SK-N-SH (cell line): ENCODE data around the gene ZNF366.

ENCODE experiments used
- EP300 ChIP-seq, 2 experiments: IDR thresholded peaks; 2 replicates each; pipeline versions ENCODE4 v1.4.0 to v1.6.1; 2012; ENCODE audit warnings: borderline replicate concordance in 1 of 2, low read depth in 1 of 2, low read length in 1 of 2
- EZH2phosphoT487 ChIP-seq: fragments of 200-600 bp; sonication (generic); IDR thresholded peaks from 2 replicates; pipeline ENCODE4 v1.6.1; 2017; ENCODE audit warnings: low read depth, mixed run types, mild to moderate bottlenecking, antibody characterized with exemption, moderate library complexity, borderline replicate concordance
- GABPA ChIP-seq: IDR thresholded peaks from 2 replicates; pipeline ENCODE4 v1.4.0; 2012; ENCODE audit warnings: low read depth, mild to moderate bottlenecking
- MEF2A ChIP-seq: IDR thresholded peaks from 2 replicates; pipeline ENCODE4 v1.4.0; 2012; ENCODE audit warnings: low read depth, borderline replicate concordance
- POLR2AphosphoS5 ChIP-seq: IDR thresholded peaks from 2 replicates; pipeline ENCODE4 v1.6.1; 2012; ENCODE audit warnings: low read depth, low read length
- RAD21 ChIP-seq: IDR thresholded peaks from 2 replicates; pipeline ENCODE4 v1.6.1; 2012; ENCODE audit warnings: mild to moderate bottlenecking, low read length
- RCOR1 ChIP-seq: fragments of 150-350 bp; IDR thresholded peaks from 2 replicates; pipeline ENCODE4 v1.6.1; 2017; ENCODE audit warnings: antibody characterized with exemption, low read length
- RFX5 ChIP-seq: IDR thresholded peaks from 2 replicates; pipeline ENCODE4 v1.6.1; 2012; ENCODE audit warnings: mild to moderate bottlenecking, improper control_type of control experiment, low read length
- TAF1 ChIP-seq: IDR thresholded peaks from 2 replicates; pipeline ENCODE4 v1.6.1; 2012; ENCODE audit warnings: low read depth, mild to moderate bottlenecking, low read length, moderate library complexity, borderline replicate concordance
- TF ChIP-seq, protein P1 (sequence below): fragments of 200-600 bp; sonication (generic); IDR thresholded peaks from 2 replicates; pipeline ENCODE4 v1.6.1; 2017; ENCODE audit warnings: antibody characterized with exemption, mild to moderate bottlenecking, moderate library complexity
- TF ChIP-seq, protein P2 (sequence below): IDR thresholded peaks from 2 replicates; pipeline ENCODE4 v1.4.0; 2012; ENCODE audit warnings: low read depth
- TF ChIP-seq, protein P3 (sequence below): fragments of 150-350 bp; IDR thresholded peaks from 2 replicates; pipeline ENCODE4 v1.6.1; 2017; ENCODE audit warnings: antibody characterized with exemption, low read length, low read depth, borderline replicate concordance
- TF ChIP-seq, protein P4 (sequence below): IDR thresholded peaks from 2 replicates; pipeline ENCODE4 v1.4.0; 2012; ENCODE audit warnings: low read depth, borderline replicate concordance

DNA sequence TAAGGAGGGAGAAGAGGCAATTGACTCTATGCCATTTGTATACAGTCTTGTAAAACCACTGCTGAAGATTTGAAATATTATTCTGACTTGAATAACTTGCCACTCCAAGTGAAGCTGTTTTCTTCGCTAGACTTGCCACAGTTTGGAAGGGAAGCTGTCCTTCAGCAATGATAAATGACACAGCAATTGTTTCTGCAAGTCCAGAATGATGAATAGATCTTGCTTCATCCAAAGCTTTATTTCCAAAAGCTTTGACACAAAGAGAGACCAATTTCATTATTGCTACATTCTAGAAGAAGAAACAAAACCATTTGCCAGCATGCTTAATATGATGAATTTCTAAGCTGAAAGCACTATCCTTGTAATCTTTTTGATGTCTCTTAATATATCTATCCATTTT is 73.7 kb downstream of the ZNF366 start:
- TF ChIP-seq, protein P1, sequence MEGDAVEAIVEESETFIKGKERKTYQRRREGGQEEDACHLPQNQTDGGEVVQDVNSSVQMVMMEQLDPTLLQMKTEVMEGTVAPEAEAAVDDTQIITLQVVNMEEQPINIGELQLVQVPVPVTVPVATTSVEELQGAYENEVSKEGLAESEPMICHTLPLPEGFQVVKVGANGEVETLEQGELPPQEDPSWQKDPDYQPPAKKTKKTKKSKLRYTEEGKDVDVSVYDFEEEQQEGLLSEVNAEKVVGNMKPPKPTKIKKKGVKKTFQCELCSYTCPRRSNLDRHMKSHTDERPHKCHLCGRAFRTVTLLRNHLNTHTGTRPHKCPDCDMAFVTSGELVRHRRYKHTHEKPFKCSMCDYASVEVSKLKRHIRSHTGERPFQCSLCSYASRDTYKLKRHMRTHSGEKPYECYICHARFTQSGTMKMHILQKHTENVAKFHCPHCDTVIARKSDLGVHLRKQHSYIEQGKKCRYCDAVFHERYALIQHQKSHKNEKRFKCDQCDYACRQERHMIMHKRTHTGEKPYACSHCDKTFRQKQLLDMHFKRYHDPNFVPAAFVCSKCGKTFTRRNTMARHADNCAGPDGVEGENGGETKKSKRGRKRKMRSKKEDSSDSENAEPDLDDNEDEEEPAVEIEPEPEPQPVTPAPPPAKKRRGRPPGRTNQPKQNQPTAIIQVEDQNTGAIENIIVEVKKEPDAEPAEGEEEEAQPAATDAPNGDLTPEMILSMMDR = no peak
- TF ChIP-seq RCOR1 = no peak
- no peak for TF ChIP-seq EP300 (IDR thresholded peaks at IDR 0.05; ENCODE audit: borderline replicate concordance in 1 of 2, low read depth in 1 of 2, low read length in 1 of 2)
- TF ChIP-seq, protein P2, sequence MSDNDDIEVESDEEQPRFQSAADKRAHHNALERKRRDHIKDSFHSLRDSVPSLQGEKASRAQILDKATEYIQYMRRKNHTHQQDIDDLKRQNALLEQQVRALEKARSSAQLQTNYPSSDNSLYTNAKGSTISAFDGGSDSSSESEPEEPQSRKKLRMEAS = no peak
- TF ChIP-seq GABPA = no peak
- no peak for TF ChIP-seq POLR2AphosphoS5
- no peak for TF ChIP-seq EZH2phosphoT487
- no peak for TF ChIP-seq RAD21
- TF ChIP-seq, protein P3, sequence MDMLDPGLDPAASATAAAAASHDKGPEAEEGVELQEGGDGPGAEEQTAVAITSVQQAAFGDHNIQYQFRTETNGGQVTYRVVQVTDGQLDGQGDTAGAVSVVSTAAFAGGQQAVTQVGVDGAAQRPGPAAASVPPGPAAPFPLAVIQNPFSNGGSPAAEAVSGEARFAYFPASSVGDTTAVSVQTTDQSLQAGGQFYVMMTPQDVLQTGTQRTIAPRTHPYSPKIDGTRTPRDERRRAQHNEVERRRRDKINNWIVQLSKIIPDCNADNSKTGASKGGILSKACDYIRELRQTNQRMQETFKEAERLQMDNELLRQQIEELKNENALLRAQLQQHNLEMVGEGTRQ = no peak
- no peak for TF ChIP-seq RFX5
- TF ChIP-seq TAF1 = no peak
- TF ChIP-seq MEF2A = no peak
- TF ChIP-seq, protein P4, sequence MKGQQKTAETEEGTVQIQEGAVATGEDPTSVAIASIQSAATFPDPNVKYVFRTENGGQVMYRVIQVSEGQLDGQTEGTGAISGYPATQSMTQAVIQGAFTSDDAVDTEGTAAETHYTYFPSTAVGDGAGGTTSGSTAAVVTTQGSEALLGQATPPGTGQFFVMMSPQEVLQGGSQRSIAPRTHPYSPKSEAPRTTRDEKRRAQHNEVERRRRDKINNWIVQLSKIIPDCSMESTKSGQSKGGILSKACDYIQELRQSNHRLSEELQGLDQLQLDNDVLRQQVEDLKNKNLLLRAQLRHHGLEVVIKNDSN = no peak
